ENCODE measurements around the gene TARBP2.

The TARBP2 gene

GRCh38 chr12:53467880-53468279 lies 33.2 kb upstream of the TARBP2 start:
- Histone ChIP-seq H3K27me3 (0 out of 2 replicates have a peak, but pooled peaks cover 2% of the 10 kb centered on the region), H3K9me3 (no peaks in the 10 kb centered on the region), H3K4me1 (peaks cover 2% of the 10 kb centered on the region; the same call in 1 of the 2 replicates), H3K4me3 (ENCODE audit: low read depth, low read length) (no peak overlapping the region), H3K36me3 (peaks cover 98% of the 10 kb centered on the region)
- no peak for DNase-seq
- TF ChIP-seq CTCF (IDR thresholded peaks at IDR 0.05; ENCODE audit: low read depth, low read length), result no peak

DNA sequence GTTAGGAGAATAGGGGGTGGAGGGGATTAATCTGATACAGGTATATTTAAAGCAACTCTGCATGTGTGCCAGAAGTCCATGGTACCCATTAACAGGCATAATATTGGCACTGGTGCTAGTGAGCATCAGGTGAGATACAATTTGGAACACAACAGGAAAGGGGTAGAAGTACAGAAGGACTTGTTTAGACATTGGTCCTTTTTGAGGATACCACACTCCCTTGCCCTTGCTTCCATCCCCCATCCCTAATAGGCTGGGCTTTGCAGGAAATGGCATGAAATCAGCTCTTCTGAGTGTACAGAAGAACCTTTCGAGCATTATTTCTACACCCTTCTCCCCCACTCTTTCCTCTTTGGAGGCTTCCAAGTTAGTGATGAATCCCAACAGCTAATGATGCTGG lies 32.8 kb upstream of the TARBP2 start:
- H3K4me1 ChIP-seq, result peaks cover 2% of the 10 kb centered on the region; the same call in 1 of the 2 replicates
- TF ChIP-seq CTCF (IDR thresholded peaks at IDR 0.05; ENCODE audit: low read depth, low read length), result no peak
- H3K9me3 ChIP-seq, result no peaks in the 10 kb centered on the region
- H3K27me3 ChIP-seq, result 0 out of 2 replicates have a peak, but pooled peaks cover 2% of the 10 kb centered on the region
- peaks cover 98% of the 10 kb centered on the region for H3K36me3 ChIP-seq
- no peak overlapping the region for H3K4me3 ChIP-seq (ENCODE audit: low read depth, low read length)
- no peak for DNase-seq

GRCh38 chr12:53472056-53472582 lies 29.0 kb upstream of the TARBP2 start:
- no peak for TF ChIP-seq CTCF (IDR thresholded peaks at IDR 0.05; ENCODE audit: low read depth, low read length)
- peaks cover 12% of the 10 kb centered on the region for H3K4me1 ChIP-seq
- H3K27me3 ChIP-seq, result no peaks in the 10 kb centered on the region
- no peak for DNase-seq
- H3K36me3 ChIP-seq, result peaks cover 100% of the 10 kb centered on the region
- no peaks in the 10 kb centered on the region for H3K9me3 ChIP-seq
- no peak overlapping the region for H3K4me3 ChIP-seq (ENCODE audit: low read depth, low read length)

GRCh38 chr12:53474077-53474476 lies 27.0 kb upstream of the TARBP2 start:
- Histone ChIP-seq H3K36me3 (peaks cover 98% of the 10 kb centered on the region), H3K27me3 (no peaks in the 10 kb centered on the region), H3K9me3 (no peaks in the 10 kb centered on the region), H3K4me1 (peaks cover 12% of the 10 kb centered on the region), H3K4me3 (ENCODE audit: low read depth, low read length) (no peak overlapping the region)
- no peak for TF ChIP-seq CTCF (IDR thresholded peaks at IDR 0.05; ENCODE audit: low read depth, low read length)
- no peak for DNase-seq

DNA sequence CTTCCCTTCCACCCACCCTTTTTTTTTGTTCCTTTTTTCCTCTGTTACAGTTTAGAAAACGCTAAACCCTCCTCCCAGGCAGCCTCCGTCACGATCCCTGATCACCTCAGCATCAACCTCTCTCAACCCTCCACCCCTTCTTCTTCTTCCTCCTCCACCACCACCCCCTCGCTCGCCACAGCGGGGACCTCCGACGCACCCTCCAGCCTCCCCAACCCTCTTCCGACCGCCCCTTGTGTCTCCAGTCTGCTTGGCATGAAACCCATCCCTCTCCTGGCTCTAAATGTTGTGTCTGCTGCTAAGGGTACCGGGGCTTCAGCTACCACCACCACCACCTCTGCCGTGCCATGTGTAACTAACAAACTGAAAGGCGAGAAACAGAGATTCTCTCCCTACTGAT lies 26.3 kb upstream of the TARBP2 start:
- Histone ChIP-seq H3K36me3 (peaks cover 96% of the 10 kb centered on the region), H3K4me1 (peaks cover 12% of the 10 kb centered on the region)

More for the DNA sequence above, 26.3 kb upstream of the TARBP2 start:
- TF ChIP-seq CTCF (IDR thresholded peaks at IDR 0.05; ENCODE audit: low read depth, low read length), result no peak
- DNase-seq, result no peak
- Histone ChIP-seq H3K9me3 (no peaks in the 10 kb centered on the region), H3K27me3 (no peaks in the 10 kb centered on the region), H3K4me3 (ENCODE audit: low read depth, low read length) (no peak overlapping the region)

All from BE2C (cell line).